Esophagus (tissue), 2 donors: ENCODE measurements around the gene FARSB. TPM values are rescaled to one million over a fixed set of nuclear protein-coding genes. Genes with fewer than 3 reads are reported as not detected.
A peak's percentile ranks its signal among the peaks of the same experiment; 100 is the strongest.

ENCODE experiments used
- H3K27ac ChIP-seq, 2 donors: one replicate each; pipeline ENCODE4 v1.5.1; 2013; ENCODE audit warnings: low read depth in 2 of 2, mild to moderate bottlenecking in 2 of 2, inconsistent platforms in 1 of 2, low read length in 1 of 2, moderate library complexity in 1 of 2
- H3K27me3 ChIP-seq, 2 donors: one replicate each; pipeline ENCODE4 v1.6.1; 2013; ENCODE audit warnings: low read length in 2 of 2, control low read depth in 1 of 2, mild to moderate bottlenecking in 1 of 2; ENCODE audit not compliant: insufficient read depth in 2 of 2, control insufficient read depth in 1 of 2
- H3K36me3 ChIP-seq, 2 donors: one replicate each; pipeline ENCODE4 v1.6.1; 2013; ENCODE audit warnings: low read length in 1 of 2; ENCODE audit not compliant: control insufficient read depth in 2 of 2, insufficient read depth in 2 of 2
- H3K4me1 ChIP-seq, 2 donors: one replicate each; pipeline ENCODE4 v1.6.1; 2013; ENCODE audit warnings: low read length in 1 of 2; ENCODE audit not compliant: control insufficient read depth in 2 of 2, insufficient read depth in 2 of 2
- H3K4me3 ChIP-seq, 2 donors: one replicate each; pipeline ENCODE4 v1.5.1; 2013; ENCODE audit warnings: low read length in 2 of 2, mild to moderate bottlenecking in 2 of 2, low read depth in 1 of 2, moderate library complexity in 1 of 2
- H3K9me3 ChIP-seq, 2 donors: one replicate each; pipeline ENCODE4 v1.6.1; 2013; ENCODE audit warnings: mild to moderate bottlenecking in 2 of 2, low read depth in 1 of 2, low read length in 1 of 2, moderate library complexity in 1 of 2; ENCODE audit not compliant: control insufficient read depth in 2 of 2, insufficient read depth in 1 of 2
- WGBS, 2 donors: extraction: QIAGEN DNeasy Blood & Tissue Kit; methylation state at CpG; one replicate each; pipeline ENCODE4 v1.1.7; 2013; 5-methylcytosine and 5-hydroxymethylcytosine counted together
- polyA plus RNA-seq, 2 donors: library from polyadenylated mRNA; stranded (reverse); fragments of 200-250 nt; gene quantifications; one replicate each; pipeline ENCODE4 v1.2.3, GENCODE V29; 2013
- donor health status: healthy with polysubstance abuse.
- donor health status: Bipolar disorder and iron deficiency.

FARSB gene
- polyA plus RNA-seq, 2 donors = 12.6 to 22.5 TPM

DNA sequence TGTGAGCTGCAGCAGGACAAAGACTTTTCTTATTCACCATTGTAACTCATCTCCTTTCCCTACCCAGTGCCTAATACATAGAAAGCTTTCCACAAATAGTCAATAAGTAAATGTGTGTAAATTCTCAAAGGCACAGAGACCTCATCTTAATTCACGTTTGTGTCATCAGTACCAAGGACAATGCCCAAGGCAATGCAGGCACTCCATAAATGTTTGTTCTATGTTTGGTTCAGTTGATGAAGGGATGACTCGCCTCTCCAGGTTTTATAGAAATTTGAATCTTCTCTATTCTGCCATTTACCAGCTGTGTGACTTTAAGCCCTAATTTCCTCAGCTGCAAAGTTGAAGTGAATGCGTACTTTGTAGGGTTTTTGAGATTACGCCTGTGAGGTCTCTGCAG lies 13.5 kb upstream of the FARSB start:
- Histone ChIP-seq H3K27ac (no peak overlapping the region), H3K9me3 (no peaks in the 10 kb centered on the region), H3K4me3 (no peak overlapping the region), H3K4me1 (peaks cover 3 to 4% of the 10 kb centered on the region in 2 donors), H3K27me3 (no peaks in the 10 kb centered on the region), H3K36me3 (no peaks in the 10 kb centered on the region)
- WGBS, 2 donors = 74 to 79% methylated on average over 4 of the region's 4 CpGs

DNA sequence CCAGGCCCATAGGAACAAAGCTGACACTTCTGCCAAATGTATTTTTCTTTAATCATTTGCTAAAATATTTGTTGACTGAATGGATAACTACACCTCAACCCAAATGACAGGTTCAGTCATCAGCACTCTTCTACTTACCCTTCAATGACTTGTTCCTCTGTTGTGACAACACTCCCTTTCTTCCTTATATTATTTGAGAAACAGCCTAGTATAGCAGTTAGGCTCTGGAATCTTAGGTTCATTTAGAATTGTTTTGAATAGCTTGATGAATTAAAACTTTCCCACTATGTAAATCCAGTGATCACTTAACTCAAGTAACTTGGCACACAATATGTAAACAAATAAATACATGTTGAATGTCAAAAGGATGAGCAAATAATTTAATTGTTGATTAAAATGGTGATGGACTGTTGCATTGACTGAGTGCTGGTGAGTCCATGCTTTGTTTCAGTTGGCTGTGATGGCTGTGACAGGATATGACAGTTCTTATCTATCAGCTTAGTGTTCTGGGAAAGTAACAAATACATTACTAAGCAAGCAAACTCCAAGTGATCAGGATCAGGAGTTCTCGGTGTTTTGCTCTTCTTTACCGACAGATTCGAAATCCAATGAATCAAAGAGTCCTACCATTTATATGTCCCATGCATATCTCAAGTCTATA lies 12.7 kb upstream of the FARSB start:
- Histone ChIP-seq H3K27ac (no peak overlapping the region), H3K4me1 (peaks cover 3 to 4% of the 10 kb centered on the region in 2 donors)
- WGBS, 2 donors = 94 to 96% methylated on average over 3 of the region's 3 CpGs

DNA sequence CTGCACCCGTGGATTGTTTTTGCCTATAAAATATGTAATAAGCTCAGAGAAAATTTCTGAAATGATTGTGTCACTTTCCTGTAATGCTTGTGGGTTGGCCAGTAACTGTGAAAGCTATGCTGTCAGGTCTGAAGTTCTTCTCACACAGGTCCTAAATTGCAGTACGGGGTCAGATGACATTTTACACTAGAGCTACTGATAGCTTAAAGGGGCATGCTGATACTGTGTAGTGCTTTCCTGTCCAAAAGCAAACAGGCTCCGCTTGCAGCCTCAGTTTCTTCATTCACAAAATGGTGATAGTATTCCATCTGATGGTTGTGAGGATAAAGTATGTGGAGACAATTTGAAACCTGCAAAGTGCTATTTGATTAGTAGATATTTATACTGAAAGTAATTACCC lies 7.6 kb upstream of the FARSB start:
- Histone ChIP-seq H3K4me1 (no peaks in the 10 kb centered on the region), H3K4me3 (no peak overlapping the region), H3K27me3 (no peaks in the 10 kb centered on the region), H3K36me3 (no peaks in the 10 kb centered on the region), H3K27ac (no peak overlapping the region), H3K9me3 (no peaks in the 10 kb centered on the region)
- WGBS, 2 donors = 75 to 81% methylated on average over 3 of the region's 3 CpGs

More for the DNA sequence above, 12.7 kb upstream of the FARSB start:
- Histone ChIP-seq H3K9me3 (no peaks in the 10 kb centered on the region), H3K27me3 (no peaks in the 10 kb centered on the region), H3K4me3 (no peak overlapping the region), H3K36me3 (no peaks in the 10 kb centered on the region)

DNA sequence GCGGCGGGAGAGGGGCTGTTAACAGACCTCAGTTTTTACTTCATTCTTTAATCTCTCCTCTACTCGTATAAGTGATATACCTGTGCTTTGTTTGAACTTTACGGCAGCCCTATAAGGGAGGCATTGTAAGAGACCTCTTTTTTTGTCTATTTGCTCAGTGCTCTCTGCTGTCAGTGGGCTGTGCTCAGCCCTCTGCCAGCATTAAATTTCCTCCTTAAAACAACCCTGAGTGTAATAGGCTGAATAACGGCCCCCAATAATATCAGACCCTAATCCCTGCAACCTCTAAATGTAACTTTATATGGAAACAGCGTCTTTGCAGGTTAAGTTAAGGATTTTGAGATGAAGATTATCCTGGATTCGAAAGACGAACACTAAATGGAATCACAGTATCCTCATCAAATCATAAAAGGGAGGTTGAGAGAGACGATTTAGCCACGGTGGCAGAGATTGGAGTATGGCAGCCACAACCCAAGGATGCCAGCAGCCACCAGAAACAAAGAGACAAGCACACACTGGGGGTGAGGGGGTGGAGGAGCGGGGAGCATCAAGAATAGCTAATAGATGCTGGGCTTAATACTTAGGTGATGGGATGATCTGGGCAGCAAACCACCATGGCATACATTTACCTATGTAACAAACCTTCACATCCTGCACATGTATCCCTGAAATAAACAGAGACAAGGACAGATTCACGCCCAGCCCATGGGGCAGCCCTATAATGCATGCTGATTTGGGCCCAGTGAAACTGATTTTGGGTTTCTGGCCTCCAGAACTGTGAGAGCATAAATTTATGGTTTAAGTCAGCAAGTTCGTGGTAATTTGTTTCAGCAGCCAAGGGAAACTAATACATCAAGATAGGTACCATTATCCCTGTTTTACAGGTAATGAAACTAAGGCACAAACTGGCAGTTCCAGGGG lies 894 bp upstream of the FARSB start:
- Histone ChIP-seq H3K27ac (no peak overlapping the region), H3K27me3 (no peaks in the 10 kb centered on the region), H3K4me1 (peaks cover 0 to 3% of the 10 kb centered on the region in 2 donors), H3K9me3 (no peaks in the 10 kb centered on the region), H3K36me3 (no peaks in the 10 kb centered on the region), H3K4me3 (peak overlapping the region; percentile 78 to 92)
- WGBS, 2 donors = 18 to 20% methylated on average over 13 of the region's 13 CpGs

DNA sequence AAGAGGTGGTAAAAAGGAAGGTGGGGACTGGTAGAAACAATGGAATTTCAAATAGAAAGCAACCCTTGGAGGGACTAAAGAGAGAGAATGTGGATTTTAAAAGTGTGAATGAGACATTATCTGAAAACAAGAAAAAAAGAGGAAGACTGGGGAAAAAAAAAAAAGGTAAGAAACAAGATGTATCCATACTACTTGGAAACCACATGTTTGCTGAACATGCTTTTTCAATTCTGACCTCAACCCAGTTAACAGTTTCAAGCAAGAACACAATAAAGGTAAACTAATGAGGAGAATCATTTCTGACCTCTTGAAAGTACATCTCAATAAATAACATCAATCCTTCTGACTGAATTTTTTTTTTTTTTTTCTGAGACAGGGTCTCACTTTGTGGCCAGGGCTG lies 2.6 kb downstream of the FARSB start:
- H3K36me3 ChIP-seq = no peaks in the 10 kb centered on the region
- H3K27me3 ChIP-seq = no peaks in the 10 kb centered on the region
- H3K27ac ChIP-seq = peak overlapping the region in 1 of 2 donors; percentile 60
- H3K9me3 ChIP-seq = no peaks in the 10 kb centered on the region
- H3K4me1 ChIP-seq = peaks cover 0 to 3% of the 10 kb centered on the region in 2 donors
- no peak overlapping the region for H3K4me3 ChIP-seq

DNA sequence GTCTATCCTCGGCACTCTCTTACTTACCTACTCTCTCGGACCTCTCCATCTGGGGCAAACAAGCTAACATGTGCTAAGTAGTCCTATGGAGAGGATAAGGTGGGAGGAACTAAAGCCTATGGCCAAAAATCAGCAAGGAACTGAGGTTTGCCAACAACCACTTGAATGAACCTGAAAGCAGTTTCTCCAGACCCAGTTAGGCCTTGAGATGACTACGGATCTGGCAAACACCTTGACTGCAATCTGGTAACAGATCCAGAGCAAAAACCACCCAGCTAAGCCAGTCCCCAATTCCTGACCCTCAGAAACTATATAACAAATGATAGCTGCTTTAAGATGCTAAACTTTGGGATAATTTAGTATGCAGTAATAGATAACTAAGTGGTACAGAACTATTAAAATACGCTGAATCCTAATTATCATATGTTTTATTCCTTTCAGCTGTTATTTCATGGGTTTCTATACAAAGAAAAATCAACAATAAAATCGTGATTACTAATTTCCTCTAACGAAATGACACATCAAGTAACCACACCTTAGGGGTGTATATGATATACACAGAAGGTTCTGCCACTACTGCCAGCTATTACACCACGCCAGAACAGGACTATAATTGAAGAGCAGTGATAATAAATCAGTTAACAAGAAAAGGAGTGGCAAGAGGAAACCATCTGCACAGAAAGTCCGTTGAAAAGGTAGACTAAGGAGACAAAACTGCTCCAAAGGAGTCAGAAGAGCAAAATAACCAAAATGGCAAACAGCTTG lies 3.2 kb downstream of the FARSB start:
- WGBS, 2 donors = 53 to 56% methylated on average over 8 of the region's 8 CpGs
- H3K27ac ChIP-seq = peak overlapping the region; percentile 30 to 77

DNA sequence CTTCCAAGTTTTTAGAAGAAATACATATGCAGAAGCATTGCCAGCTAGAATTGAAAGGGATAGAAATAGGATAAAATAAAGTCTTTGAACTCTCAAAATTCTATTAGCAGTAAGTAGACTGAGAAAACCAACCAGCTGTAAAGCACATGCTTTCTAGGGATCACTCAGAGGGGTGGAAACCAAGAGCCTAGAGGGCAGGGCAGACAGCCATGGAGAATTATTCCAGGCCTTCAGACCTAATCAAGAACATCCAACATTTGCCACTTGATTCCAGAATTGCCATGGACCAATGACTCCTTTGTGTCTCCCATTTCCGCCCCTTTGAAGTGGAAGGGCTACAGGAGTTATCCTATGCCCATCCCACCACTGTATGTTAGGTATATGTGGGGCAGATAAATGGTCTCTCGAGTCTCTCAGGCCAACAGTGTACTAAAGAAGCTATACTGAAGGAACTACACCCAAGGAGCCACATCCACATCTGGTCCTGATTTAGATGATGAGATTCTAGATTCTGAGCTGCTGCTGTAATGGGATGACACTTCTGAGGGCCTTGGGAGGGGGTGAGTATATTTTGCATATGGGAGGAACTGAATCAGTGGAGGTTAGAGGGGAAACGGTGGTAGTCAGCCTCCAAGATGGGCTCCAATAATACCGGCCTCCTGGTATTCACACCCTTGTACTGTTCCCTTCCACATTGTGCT lies 4.0 kb downstream of the FARSB start:
- H3K27ac ChIP-seq = peak overlapping the region in 1 of 2 donors; percentile 9
- H3K4me1 ChIP-seq = peaks cover 0 to 3% of the 10 kb centered on the region in 2 donors

More for the DNA sequence above, 3.2 kb downstream of the FARSB start:
- peaks cover 0 to 2% of the 10 kb centered on the region in 2 donors for H3K36me3 ChIP-seq
- H3K27me3 ChIP-seq = no peaks in the 10 kb centered on the region
- H3K4me3 ChIP-seq = no peak overlapping the region
- H3K4me1 ChIP-seq = peaks cover 0 to 3% of the 10 kb centered on the region in 2 donors
- no peaks in the 10 kb centered on the region for H3K9me3 ChIP-seq

DNA sequence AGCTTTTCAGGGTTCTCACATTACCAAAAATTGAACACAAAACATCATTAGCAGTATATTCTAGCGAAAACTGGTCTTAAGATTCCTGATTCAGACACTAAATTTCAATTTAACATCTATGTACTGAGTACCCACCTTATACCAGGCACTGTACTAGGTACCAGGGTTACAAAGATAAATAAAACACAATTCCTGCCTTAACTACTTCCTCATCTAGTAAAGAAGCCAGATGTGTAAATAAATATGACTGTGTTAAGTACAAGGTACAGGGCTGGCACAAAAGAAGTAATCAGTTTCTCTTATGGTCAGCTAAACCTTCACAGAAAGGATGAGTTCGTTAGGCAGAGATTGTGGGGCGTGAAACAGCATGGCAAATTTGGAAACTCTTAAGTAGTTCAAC lies 6.1 kb downstream of the FARSB start:
- no peak overlapping the region for H3K27ac ChIP-seq
- H3K4me3 ChIP-seq = no peak overlapping the region
- no peaks in the 10 kb centered on the region for H3K27me3 ChIP-seq
- no peaks in the 10 kb centered on the region for H3K9me3 ChIP-seq
- 87 to 93% methylated on average over 3 of the region's 3 CpGs for WGBS, 2 donors
- H3K4me1 ChIP-seq = peaks cover 0 to 1% of the 10 kb centered on the region in 2 donors
- peaks cover 0 to 5% of the 10 kb centered on the region in 2 donors for H3K36me3 ChIP-seq

More for the DNA sequence above, 4.0 kb downstream of the FARSB start:
- no peaks in the 10 kb centered on the region for H3K27me3 ChIP-seq
- peaks cover 0 to 5% of the 10 kb centered on the region in 2 donors for H3K36me3 ChIP-seq
- no peaks in the 10 kb centered on the region for H3K9me3 ChIP-seq
- WGBS, 2 donors = 87 to 95% methylated on average over 4 of the region's 4 CpGs
- H3K4me3 ChIP-seq = no peak overlapping the region

DNA sequence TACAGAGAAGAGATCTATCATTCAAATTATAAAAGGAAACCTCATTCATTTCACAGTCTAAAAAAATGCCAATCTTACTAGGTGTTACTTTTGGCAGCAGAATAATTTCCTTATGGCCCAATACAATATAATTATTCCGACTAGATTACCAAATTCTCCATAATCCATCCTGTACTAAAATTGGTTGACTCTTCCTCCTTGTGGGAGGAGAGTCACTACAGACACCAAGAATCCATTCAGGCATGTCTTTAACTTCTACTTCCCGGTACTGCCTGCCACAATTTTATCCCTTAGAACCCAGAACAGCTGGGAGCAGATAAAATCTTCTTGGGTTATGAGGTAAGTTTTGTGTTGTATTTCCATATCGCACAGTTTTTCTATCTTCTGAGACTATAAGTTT lies 9.9 kb downstream of the FARSB start:
- WGBS, 2 donors = 83 to 90% methylated on average over 3 of the region's 3 CpGs
- no peaks in the 10 kb centered on the region for H3K27me3 ChIP-seq
- peaks cover 0 to 5% of the 10 kb centered on the region in 2 donors for H3K36me3 ChIP-seq
- H3K4me3 ChIP-seq = no peak overlapping the region
- H3K4me1 ChIP-seq = no peaks in the 10 kb centered on the region
- H3K27ac ChIP-seq = no peak overlapping the region
- H3K9me3 ChIP-seq = no peaks in the 10 kb centered on the region
